Large intestine (tissue), 3 donors: ENCODE data around the gene KIFAP3. TPM values are rescaled to one million over a fixed set of nuclear protein-coding genes. Genes with fewer than 3 reads are reported as not detected.
"Not testable (repeated sequence)": the region's sequence is repeated elsewhere in the genome, so short reads cannot be mapped to it uniquely, and the experiment has no call there.

Experiments used
- DNase-seq, 2 donors: peaks; one replicate each; pipeline versions ENCODE4 v3.0.0 to v3.0.0-alpha.2; 2013
- H3K27ac ChIP-seq: one replicate; pipeline ENCODE4 v1.5.1; 2013; ENCODE audit warnings: low read length
- H3K27me3 ChIP-seq: 2 replicates; pipeline ENCODE4 v1.6.1; 2013; ENCODE audit warnings: low read length; ENCODE audit not compliant: control insufficient read depth, insufficient read depth
- H3K36me3 ChIP-seq: 2 replicates; pipeline ENCODE4 v1.6.1; 2013; ENCODE audit warnings: low read length; ENCODE audit not compliant: control insufficient read depth, insufficient read depth
- H3K4me1 ChIP-seq: one replicate; pipeline ENCODE4 v1.6.1; 2013; ENCODE audit warnings: low read length; ENCODE audit not compliant: control insufficient read depth, insufficient read depth
- H3K4me3 ChIP-seq: one replicate; pipeline ENCODE4 v1.5.1; 2013; ENCODE audit warnings: low read length
- H3K9me3 ChIP-seq: one replicate; pipeline ENCODE4 v1.6.1; 2013; ENCODE audit warnings: mild to moderate bottlenecking, low read depth, low read length, moderate library complexity; ENCODE audit not compliant: control insufficient read depth
- WGBS: methylation state at CpG from one replicate; pipeline ENCODE4 v1.1.5; 2013; ENCODE audit warnings: low lambda C conversion rate; ENCODE audit not compliant: insufficient coverage; 5-methylcytosine and 5-hydroxymethylcytosine counted together
- polyA plus RNA-seq: library from polyadenylated mRNA; unstranded; fragments of 120-200 nt; gene quantifications from one replicate; pipeline ENCODE4 v1.2.1, GENCODE V29; 2013

Gene KIFAP3
- polyA plus RNA-seq, 1 donor: 24.5 TPM

GRCh38 chr1:170064821-170065220 lies 9.7 kb downstream of the KIFAP3 start:
- no peak overlapping the region for H3K4me3 ChIP-seq
- no peaks in the 10 kb centered on the region for H3K4me1 ChIP-seq
- DNase-seq: no peak
- no peaks in the 10 kb centered on the region for H3K27me3 ChIP-seq
- H3K36me3 ChIP-seq: no peaks in the 10 kb centered on the region
- WGBS: 86% methylated on average over 1 of the region's 1 CpG
- H3K27ac ChIP-seq: no peak overlapping the region
- no peaks in the 10 kb centered on the region for H3K9me3 ChIP-seq

GRCh38 chr1:170063109-170063826 lies 11.2 kb downstream of the KIFAP3 start:
- Histone ChIP-seq H3K36me3 (no peaks in the 10 kb centered on the region), H3K4me1 (no peaks in the 10 kb centered on the region), H3K27ac (no peak overlapping the region), H3K9me3 (no peaks in the 10 kb centered on the region), H3K4me3 (no peak overlapping the region), H3K27me3 (no peaks in the 10 kb centered on the region)
- peak in 1 of 2 donors; percentile 3 for DNase-seq
- WGBS: 95% methylated on average over 3 of the region's 5 CpGs

DNA sequence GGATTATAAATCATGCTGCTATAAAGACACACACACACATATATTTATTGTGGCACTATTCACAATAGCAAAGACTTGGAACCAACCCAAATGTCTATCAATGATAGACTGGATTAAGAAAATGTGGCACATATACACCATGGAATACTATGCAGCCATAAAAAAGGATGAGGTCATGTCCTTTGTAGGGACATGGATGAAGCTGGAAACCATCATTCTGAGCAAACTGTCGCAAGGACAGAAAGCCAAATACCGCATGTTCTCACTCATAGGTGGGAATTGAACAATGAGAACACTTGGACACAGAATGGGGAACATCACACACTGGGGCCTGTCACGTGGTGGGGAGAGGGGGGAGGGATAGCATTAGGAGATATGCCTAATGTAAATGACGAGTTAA lies 12.8 kb downstream of the KIFAP3 start:
- not testable (repeated sequence) for H3K36me3 ChIP-seq, H3K27ac ChIP-seq, H3K9me3 ChIP-seq, DNase-seq, H3K4me3 ChIP-seq, H3K27me3 ChIP-seq, H3K4me1 ChIP-seq
- 100% methylated on average over 1 of the region's 4 CpGs for WGBS

- not testable (repeated sequence) for H3K27me3 ChIP-seq, DNase-seq, H3K4me3 ChIP-seq, H3K9me3 ChIP-seq, H3K27ac ChIP-seq, H3K4me1 ChIP-seq, H3K36me3 ChIP-seq
- WGBS: 60% methylated on average over 1 of the region's 3 CpGs
Observed at GRCh38 chr1:170060015-170060520, 14.4 kb downstream of the KIFAP3 start.

DNA sequence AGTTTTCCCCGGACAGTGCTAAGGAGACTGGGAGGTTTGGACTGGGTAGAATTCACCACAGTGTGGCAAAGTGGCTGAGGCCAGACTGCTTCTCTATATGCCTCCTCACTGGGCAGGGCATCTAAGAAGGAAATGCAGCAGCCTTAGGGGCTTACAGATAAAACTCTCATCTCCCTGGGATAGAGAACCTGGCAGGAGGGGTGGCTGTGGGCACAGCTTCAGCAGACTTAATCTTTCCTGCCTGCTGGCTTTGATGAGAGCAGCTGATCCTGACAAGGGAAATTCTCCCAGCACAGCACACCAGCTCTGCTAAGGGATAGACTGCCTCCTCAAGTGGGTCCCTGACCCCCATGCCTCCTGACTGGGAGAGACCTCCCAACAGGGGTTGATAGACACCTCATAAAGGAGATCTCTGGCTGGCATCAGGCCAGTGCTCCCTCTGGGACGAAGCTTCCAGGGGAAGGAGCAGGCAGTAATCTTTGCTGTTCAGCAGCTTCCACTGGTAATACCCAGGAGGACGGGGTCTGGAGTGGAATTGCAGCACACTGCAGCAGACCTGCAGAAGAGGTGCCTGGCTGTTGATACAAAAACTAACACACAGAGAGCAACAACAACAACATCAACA lies 25.2 kb downstream of the KIFAP3 start:
- WGBS: no CpG with 5 or more reads among the region's 3 CpGs
- Histone ChIP-seq H3K9me3 (no peaks in the 10 kb centered on the region), H3K36me3 (peaks cover 13% of the 10 kb centered on the region), H3K4me3 (no peak overlapping the region), H3K27ac (no peak overlapping the region), H3K27me3 (no peaks in the 10 kb centered on the region), H3K4me1 (no peaks in the 10 kb centered on the region)
- DNase-seq: no peak

- no peak overlapping the region for H3K27ac ChIP-seq
- DNase-seq: no peak
- no CpG with 5 or more reads among the region's 7 CpGs for whole genome bisulfite sequencing
- H3K4me3 ChIP-seq: no peak overlapping the region
- H3K36me3 ChIP-seq: peaks cover 15% of the 10 kb centered on the region
- H3K4me1 ChIP-seq: no peaks in the 10 kb centered on the region
- no peaks in the 10 kb centered on the region for H3K9me3 ChIP-seq
- H3K27me3 ChIP-seq: no peaks in the 10 kb centered on the region
Observed at GRCh38 chr1:170048515-170048914, 26.0 kb downstream of the KIFAP3 start.

- Histone ChIP-seq H3K4me1 (no peaks in the 10 kb centered on the region), H3K27me3 (no peaks in the 10 kb centered on the region), H3K36me3 (peaks cover 20% of the 10 kb centered on the region), H3K4me3 (no peak overlapping the region), H3K27ac (no peak overlapping the region), H3K9me3 (no peaks in the 10 kb centered on the region)
- no peak for DNase-seq
Observed at GRCh38 chr1:170044187-170044586, 30.3 kb downstream of the KIFAP3 start.

DNA sequence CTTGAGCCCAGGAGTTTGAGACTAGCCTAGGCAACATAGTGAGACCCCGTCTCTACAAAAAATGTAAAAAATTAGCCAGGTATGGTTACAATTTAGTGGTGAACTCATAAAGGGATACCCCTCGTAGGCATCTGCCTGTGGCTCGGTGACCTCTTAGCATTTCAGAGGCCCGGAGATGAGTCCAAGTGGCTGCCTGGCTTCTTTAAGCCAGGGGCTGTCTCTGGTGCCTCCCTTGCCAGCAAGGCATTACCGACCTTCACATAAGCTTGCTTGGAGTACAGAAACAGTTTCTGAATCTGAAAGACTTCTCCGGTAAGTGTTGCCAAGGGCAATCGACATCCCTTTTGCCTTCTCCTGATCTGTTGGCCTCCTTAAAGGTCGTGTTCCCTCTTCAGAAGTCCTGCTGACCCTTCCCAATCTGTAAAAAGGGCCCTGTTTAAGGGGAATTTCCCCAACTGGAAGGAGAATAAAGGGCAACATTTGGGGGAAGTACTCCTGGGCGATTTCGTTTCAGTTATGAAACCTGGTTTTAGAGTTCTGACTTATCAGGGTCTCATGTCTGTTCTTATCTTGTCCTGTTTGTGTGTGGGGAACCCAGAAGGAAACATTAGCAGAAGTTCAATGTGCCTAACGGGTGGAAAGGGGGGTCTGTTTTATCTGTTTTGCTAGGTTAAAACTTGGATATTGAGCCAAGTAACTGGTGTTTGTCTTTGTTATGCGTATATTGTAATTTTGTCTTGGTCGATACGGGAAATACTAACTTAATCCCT lies 32.9 kb downstream of the KIFAP3 start:
- Histone ChIP-seq H3K9me3 (no peaks in the 10 kb centered on the region), H3K4me3 (no peak overlapping the region), H3K27ac (no peak overlapping the region), H3K36me3 (peaks cover 16% of the 10 kb centered on the region), H3K27me3 (no peaks in the 10 kb centered on the region), H3K4me1 (no peaks in the 10 kb centered on the region)
- DNase-seq: no peak
- no CpG with 5 or more reads among the region's 14 CpGs for WGBS

- DNase-seq: no peak
- Histone ChIP-seq H3K4me1 (no peaks in the 10 kb centered on the region), H3K27ac (no peak overlapping the region), H3K36me3 (peaks cover 2% of the 10 kb centered on the region), H3K27me3 (no peaks in the 10 kb centered on the region), H3K9me3 (peaks cover 5% of the 10 kb centered on the region), H3K4me3 (no peak overlapping the region)
- WGBS: no CpG with 5 or more reads among the region's 2 CpGs
Observed at GRCh38 chr1:170032531-170033280, 41.8 kb downstream of the KIFAP3 start.

GRCh38 chr1:170030212-170030611 lies 44.3 kb downstream of the KIFAP3 start:
- H3K9me3 ChIP-seq: peaks cover 5% of the 10 kb centered on the region
- WGBS: 80% methylated on average over 1 of the region's 1 CpG
- no peaks in the 10 kb centered on the region for H3K27me3 ChIP-seq
- H3K4me1 ChIP-seq: no peaks in the 10 kb centered on the region
- H3K36me3 ChIP-seq: peaks cover 2% of the 10 kb centered on the region
- DNase-seq: no peak
- no peak overlapping the region for H3K4me3 ChIP-seq
- no peak overlapping the region for H3K27ac ChIP-seq
